Thoracic aorta (tissue), 2 donors: Measurements from ENCODE around the gene RTN4IP1. TPM values are rescaled to one million over a fixed set of nuclear protein-coding genes. Genes with fewer than 3 reads are reported as not detected.
"Not testable (repeated sequence)": the region's sequence is repeated elsewhere in the genome, so short reads cannot be mapped to it uniquely, and the experiment has no call there.

Experiments
- ATAC-seq: fragments of 150-250 bp; one replicate; pipeline ENCODE4 v1.8.0; 2017; ENCODE audit warnings: low read depth; ENCODE audit not compliant: insufficient number of reproducible peaks, low FRiP score
- DNase-seq: peaks from one replicate; pipeline ENCODE4 v3.0.0-alpha.2; 2020; ENCODE audit warnings: low spot score
- H3K27ac ChIP-seq, 2 donors: fragments of 200-600 bp; sonication (generic); 1 replicate in 1 of 2; 2 replicates in 1 of 2; pipeline ENCODE4 v1.5.1; 2016; ENCODE audit warnings: mild to moderate bottlenecking in 2 of 2, moderate library complexity in 2 of 2
- H3K27me3 ChIP-seq: fragments of 200-600 bp; sonication (generic); replicated peaks from 2 replicates; pipeline ENCODE4 v1.6.0; 2016; ENCODE audit warnings: mild to moderate bottlenecking; ENCODE audit not compliant: insufficient read depth
- H3K36me3 ChIP-seq: fragments of 200-600 bp; sonication (generic); one replicate; pipeline ENCODE4 v1.5.1; 2016
- H3K4me1 ChIP-seq, 2 donors: fragments of 200-600 bp; sonication (generic); 1 replicate in 1 of 2; 2 replicates in 1 of 2; pipeline versions ENCODE4 v1.5.1 to v1.6.0; 2016; ENCODE audit warnings: low read depth in 2 of 2, mild to moderate bottlenecking in 1 of 2; ENCODE audit not compliant: control insufficient read depth in 1 of 2
- H3K4me3 ChIP-seq: fragments of 200-600 bp; sonication (generic); 2 replicates; pipeline ENCODE4 v1.5.1; 2016; ENCODE audit warnings: mild to moderate bottlenecking
- H3K9me3 ChIP-seq: fragments of 200-600 bp; sonication (generic); 2 replicates; pipeline ENCODE4 v1.5.1; 2016
- total RNA-seq, 2 donors: library from RNA; depleted of rRNA; stranded (reverse); fragments of >200 nt; gene quantifications; one replicate each; pipeline versions ENCODE4 v1.1.0 to v1.2.3, GENCODE V29; 2016
- TF ChIP-seq, protein P1 (sequence below): fragments of 200-600 bp; sonication (generic); IDR thresholded peaks from one replicate; pipeline ENCODE4 v1.5.1; 2019; ENCODE audit warnings: antibody characterized with exemption

Gene RTN4IP1
- total RNA-seq, 2 donors from 2014 or later, result 1.3 to 10.7 TPM

DNA sequence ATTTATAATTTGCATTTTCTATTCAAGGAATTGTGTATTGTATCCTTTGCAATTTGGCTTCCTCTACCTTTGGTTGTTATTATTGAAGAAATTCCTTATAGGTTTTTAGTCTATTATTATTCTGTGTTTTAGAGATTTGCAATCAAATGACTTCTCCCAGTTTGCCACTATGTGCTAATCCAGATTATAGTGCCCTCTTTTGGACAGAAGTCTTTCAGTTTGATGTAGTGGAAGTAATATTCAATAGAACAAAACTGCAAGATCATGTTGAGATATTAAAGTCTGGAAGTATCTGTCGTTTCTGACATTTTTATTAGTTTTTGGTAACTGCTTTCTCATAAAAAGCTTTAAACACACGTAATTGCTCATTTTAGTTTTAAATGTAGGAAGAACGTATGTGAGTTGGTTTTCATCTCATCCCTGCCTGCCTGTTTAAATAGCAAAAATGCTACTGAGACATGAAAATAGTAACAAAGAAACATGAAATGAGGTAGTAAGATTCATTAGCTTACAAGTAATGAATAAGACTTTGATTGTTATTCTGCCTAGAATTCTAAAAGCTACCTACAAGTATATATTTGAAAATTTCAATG, 72.8 kb downstream of the RTN4IP1 start:
- TF ChIP-seq, protein P1, sequence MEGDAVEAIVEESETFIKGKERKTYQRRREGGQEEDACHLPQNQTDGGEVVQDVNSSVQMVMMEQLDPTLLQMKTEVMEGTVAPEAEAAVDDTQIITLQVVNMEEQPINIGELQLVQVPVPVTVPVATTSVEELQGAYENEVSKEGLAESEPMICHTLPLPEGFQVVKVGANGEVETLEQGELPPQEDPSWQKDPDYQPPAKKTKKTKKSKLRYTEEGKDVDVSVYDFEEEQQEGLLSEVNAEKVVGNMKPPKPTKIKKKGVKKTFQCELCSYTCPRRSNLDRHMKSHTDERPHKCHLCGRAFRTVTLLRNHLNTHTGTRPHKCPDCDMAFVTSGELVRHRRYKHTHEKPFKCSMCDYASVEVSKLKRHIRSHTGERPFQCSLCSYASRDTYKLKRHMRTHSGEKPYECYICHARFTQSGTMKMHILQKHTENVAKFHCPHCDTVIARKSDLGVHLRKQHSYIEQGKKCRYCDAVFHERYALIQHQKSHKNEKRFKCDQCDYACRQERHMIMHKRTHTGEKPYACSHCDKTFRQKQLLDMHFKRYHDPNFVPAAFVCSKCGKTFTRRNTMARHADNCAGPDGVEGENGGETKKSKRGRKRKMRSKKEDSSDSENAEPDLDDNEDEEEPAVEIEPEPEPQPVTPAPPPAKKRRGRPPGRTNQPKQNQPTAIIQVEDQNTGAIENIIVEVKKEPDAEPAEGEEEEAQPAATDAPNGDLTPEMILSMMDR, result peak; percentile 8
- ATAC-seq (no peak), DNase-seq (no peak)
- Histone ChIP-seq H3K4me1 (no peaks in the 10 kb centered on the region), H3K36me3 (no peaks in the 10 kb centered on the region), H3K9me3 (no peaks in the 10 kb centered on the region), H3K4me3 (no peak overlapping the region), H3K27ac (no peak overlapping the region), H3K27me3 (no peaks in the 10 kb centered on the region)

DNA sequence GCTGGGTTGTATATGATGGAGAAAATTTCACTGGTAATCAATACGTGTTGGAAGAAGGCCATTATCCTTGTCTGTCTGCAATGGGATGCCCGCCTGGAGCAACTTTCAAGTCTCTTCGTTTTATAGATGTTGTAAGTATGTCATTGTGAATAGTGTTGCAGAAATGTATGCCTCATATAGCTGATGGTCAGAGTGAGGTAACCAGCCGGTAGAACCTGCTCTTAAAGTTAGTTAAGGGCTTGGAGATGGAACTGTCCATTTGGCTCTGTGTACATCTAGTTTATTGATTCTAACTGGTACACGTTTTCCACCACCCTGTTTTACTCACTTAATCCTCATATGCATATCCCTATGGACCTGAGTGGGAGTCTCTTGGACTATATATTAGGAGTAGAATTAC, 73.5 kb downstream of the RTN4IP1 start:
- no peak overlapping the region for H3K4me3 ChIP-seq
- ATAC-seq, result no peak
- no peaks in the 10 kb centered on the region for H3K27me3 ChIP-seq
- no peak for DNase-seq
- H3K4me1 ChIP-seq, result no peaks in the 10 kb centered on the region
- no peaks in the 10 kb centered on the region for H3K9me3 ChIP-seq
- H3K36me3 ChIP-seq, result no peaks in the 10 kb centered on the region
- TF ChIP-seq, protein P1, result no peak
- no peak overlapping the region for H3K27ac ChIP-seq

DNA sequence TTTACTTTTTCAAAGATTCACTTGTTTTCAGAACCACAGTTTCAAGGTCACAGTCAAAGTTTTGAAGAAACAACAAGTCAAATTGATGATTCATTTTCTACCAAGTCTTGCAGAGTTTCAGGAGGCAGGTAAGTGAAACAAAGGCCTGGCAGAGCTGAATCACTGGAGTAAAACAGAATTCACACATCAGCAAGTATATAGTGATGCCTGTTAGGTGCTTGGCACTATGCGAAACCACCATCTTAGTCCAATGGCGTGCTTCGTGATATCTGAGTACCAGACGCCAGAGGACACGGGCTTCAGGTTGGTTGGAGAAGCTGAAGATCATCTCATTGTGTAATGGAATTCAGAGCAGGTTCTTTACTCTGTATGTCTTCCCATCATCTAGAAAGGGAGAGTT, 75.9 kb downstream of the RTN4IP1 start:
- ATAC-seq (no peak), DNase-seq (no peak)
- no peaks in the 10 kb centered on the region for H3K27me3 ChIP-seq
- TF ChIP-seq, protein P1, result no peak
- H3K36me3 ChIP-seq, result no peaks in the 10 kb centered on the region
- H3K4me3 ChIP-seq, result no peak overlapping the region
- H3K9me3 ChIP-seq, result no peaks in the 10 kb centered on the region
- no peaks in the 10 kb centered on the region for H3K4me1 ChIP-seq
- no peak overlapping the region for H3K27ac ChIP-seq

DNA sequence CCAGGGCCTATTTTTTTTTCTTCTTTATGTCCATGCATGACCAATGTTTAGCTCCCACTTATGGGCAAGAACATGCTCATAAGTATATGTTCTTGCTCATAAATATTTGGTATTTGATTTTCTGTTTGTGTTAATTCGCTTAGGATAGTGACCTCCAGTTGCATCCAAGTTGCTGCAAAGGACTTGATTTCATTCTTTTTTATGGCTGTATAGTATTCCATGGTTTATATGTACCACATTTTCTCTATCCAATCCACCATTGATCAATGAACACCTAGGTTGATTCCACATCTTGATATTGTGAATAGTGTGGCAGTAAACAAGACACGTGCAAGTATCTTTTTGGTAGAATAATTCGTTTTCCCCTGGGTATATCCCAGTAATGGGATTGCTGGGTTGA, 78.1 kb downstream of the RTN4IP1 start:
- Histone ChIP-seq H3K27ac (no peak overlapping the region), H3K4me1 (peaks cover 22 to 23% of the 10 kb centered on the region in 2 donors), H3K36me3 (no peaks in the 10 kb centered on the region), H3K27me3 (no peaks in the 10 kb centered on the region), H3K9me3 (no peaks in the 10 kb centered on the region), H3K4me3 (no peak overlapping the region)
- no peak for ATAC-seq
- DNase-seq, result no peak
- TF ChIP-seq, protein P1, result no peak

DNA sequence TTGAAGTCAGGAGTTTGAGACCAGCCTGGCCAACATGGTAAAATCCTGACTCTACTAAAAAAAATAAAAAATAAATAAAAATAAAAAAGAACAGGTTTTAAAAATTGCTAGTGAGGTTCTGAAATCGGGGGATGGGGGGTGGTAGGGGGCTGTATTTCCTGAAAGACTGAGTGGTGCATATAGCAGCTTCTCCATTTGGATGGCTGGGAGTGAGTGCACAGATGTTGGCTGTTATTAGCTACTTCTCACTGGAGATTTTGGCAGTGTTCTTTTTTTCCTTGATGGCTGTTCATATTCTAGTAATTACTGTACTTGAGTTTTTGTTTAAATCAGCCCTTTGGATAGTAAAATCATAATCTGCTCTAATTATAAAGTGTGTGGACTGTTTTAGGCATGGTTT, 79.8 kb downstream of the RTN4IP1 start:
- Histone ChIP-seq H3K36me3 (no peaks in the 10 kb centered on the region), H3K27ac (no peak overlapping the region), H3K27me3 (no peaks in the 10 kb centered on the region), H3K4me3 (no peak overlapping the region), H3K9me3 (no peaks in the 10 kb centered on the region), H3K4me1 (peaks cover 26 to 28% of the 10 kb centered on the region in 2 donors)
- ATAC-seq (no peak), DNase-seq (no peak)
- TF ChIP-seq, protein P1, result no peak

DNA sequence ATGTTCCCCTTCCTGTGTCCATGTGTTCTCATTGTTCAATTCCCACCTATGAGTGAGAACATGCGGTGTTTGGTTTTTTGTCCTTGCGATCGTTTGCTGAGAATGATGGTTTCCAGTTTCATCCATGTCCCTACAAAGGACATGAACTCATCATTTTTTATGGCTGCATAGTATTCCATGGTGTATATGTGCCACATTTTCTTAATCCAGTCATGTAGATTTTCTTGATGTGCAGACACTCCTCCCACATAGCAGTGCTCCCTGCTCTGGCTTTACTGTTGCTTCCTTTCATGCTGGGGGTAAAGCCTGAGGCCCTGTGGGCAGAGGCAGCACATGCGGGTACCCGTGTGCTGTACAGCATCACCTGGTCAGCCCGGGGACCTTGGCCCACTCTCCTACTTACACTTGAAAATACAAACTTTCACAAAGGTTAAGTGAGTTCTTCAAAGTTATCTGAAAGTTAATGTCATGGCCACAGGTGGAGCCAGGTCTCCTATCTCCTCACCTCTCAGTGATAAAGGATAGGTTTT, 80.3 kb downstream of the RTN4IP1 start:
- not testable (repeated sequence) for H3K9me3 ChIP-seq

More for the DNA sequence above, 80.3 kb downstream of the RTN4IP1 start:
- not testable (repeated sequence) for H3K36me3 ChIP-seq, DNase-seq, H3K27ac ChIP-seq, H3K27me3 ChIP-seq, ATAC-seq, H3K4me3 ChIP-seq
- peaks cover 26 to 28% of the 10 kb centered on the region in 2 donors for H3K4me1 ChIP-seq
